ENCODE results near the gene MRPL55. TPM values are rescaled to one million over a fixed set of nuclear protein-coding genes. Genes with fewer than 3 reads are reported as not detected.

MRPL55 gene
- total RNA-seq, 1 experiment from 2014 or later = 99.3 TPM

- DNase-seq (ENCODE audit: low read depth) = no peak
These were observed 36.4 kb downstream of the MRPL55 start for GRCh38 chr1:228072658-228073043.

GRCh38 chr1:228071839-228072657, 37.1 kb downstream of the MRPL55 start:
- no peak for DNase-seq (ENCODE audit: low read depth)

- no peak for DNase-seq (ENCODE audit: low read depth)
These were observed 38.2 kb downstream of the MRPL55 start for GRCh38 chr1:228070851-228071250.

GRCh38 chr1:228070173-228070572, 38.9 kb downstream of the MRPL55 start:
- DNase-seq (ENCODE audit: low read depth) = no peak

GRCh38 chr1:228068359-228068758, 40.7 kb downstream of the MRPL55 start:
- DNase-seq (ENCODE audit: low read depth) = no peak

GRCh38 chr1:228066891-228067654, 42.0 kb downstream of the MRPL55 start:
- DNase-seq (ENCODE audit: low read depth) = no peak

GRCh38 chr1:228066416-228066815, 42.7 kb downstream of the MRPL55 start:
- DNase-seq (ENCODE audit: low read depth) = no peak

GRCh38 chr1:228065543-228066347, 43.4 kb downstream of the MRPL55 start:
- no peak for DNase-seq (ENCODE audit: low read depth)

GRCh38 chr1:228064741-228065542, 44.2 kb downstream of the MRPL55 start:
- no peak for DNase-seq (ENCODE audit: low read depth)

- DNase-seq (ENCODE audit: low read depth) = no peak
These were observed 44.8 kb downstream of the MRPL55 start for GRCh38 chr1:228064296-228064695.

- DNase-seq (ENCODE audit: low read depth) = no peak
These were observed 45.6 kb downstream of the MRPL55 start for GRCh38 chr1:228063251-228064191.

GRCh38 chr1:228062812-228063211, 46.3 kb downstream of the MRPL55 start:
- no peak for DNase-seq (ENCODE audit: low read depth)

- DNase-seq (ENCODE audit: low read depth) = no peak
These were observed 46.9 kb downstream of the MRPL55 start for GRCh38 chr1:228062085-228062791.

GRCh38 chr1:228061411-228062084, 47.6 kb downstream of the MRPL55 start:
- DNase-seq (ENCODE audit: low read depth) = no peak

- no peak for DNase-seq (ENCODE audit: low read depth)
These were observed 48.5 kb downstream of the MRPL55 start for GRCh38 chr1:228060458-228061190.

- DNase-seq (ENCODE audit: low read depth) = no peak
These were observed 49.3 kb downstream of the MRPL55 start for GRCh38 chr1:228059634-228060457.

- DNase-seq (ENCODE audit: low read depth) = no peak
These were observed 50.0 kb downstream of the MRPL55 start for GRCh38 chr1:228058949-228059633.

Data from M059J (cell line).